Endodermal cell (in vitro differentiated cells): Measurements from ENCODE around the gene SP1. TPM values are rescaled to one million over a fixed set of nuclear protein-coding genes. Genes with fewer than 3 reads are reported as not detected.

Experiments used
- DNase-seq: peaks from one replicate; pipeline ENCODE4 v3.0.0-alpha.2; 2017
- H3K27ac ChIP-seq: 2 replicates; pipeline ENCODE4 v1.5.1; 2013; ENCODE audit warnings: mild to moderate bottlenecking, low read depth, low read length, moderate library complexity
- H3K27me3 ChIP-seq: 2 replicates; pipeline ENCODE4 v1.6.1; 2013; ENCODE audit warnings: mild to moderate bottlenecking, low read length, moderate library complexity; ENCODE audit not compliant: insufficient read depth, control insufficient read depth, poor library complexity, severe bottlenecking
- H3K36me3 ChIP-seq: 2 replicates; pipeline ENCODE4 v1.7.0; 2013; ENCODE audit warnings: mild to moderate bottlenecking, low read length, moderate library complexity; ENCODE audit not compliant: control insufficient read depth, insufficient read depth
- H3K4me1 ChIP-seq: one replicate; pipeline ENCODE4 v1.7.0; 2013; ENCODE audit warnings: low read length; ENCODE audit not compliant: control insufficient read depth, insufficient read depth
- H3K4me3 ChIP-seq: 2 replicates; pipeline ENCODE4 v1.5.1; 2013; ENCODE audit warnings: mild to moderate bottlenecking, low read length, moderate library complexity
- H3K9ac ChIP-seq: 2 replicates; pipeline ENCODE4 v1.6.1; 2013; ENCODE audit warnings: mild to moderate bottlenecking, low read length, moderate library complexity; ENCODE audit not compliant: poor library complexity, severe bottlenecking; ENCODE audit errors: extremely low read depth
- H3K9me3 ChIP-seq: 2 replicates; pipeline ENCODE4 v1.6.1; 2013; ENCODE audit warnings: mild to moderate bottlenecking, low read length, moderate library complexity; ENCODE audit not compliant: control insufficient read depth
- H3K27ac Mint-ChIP-seq: 2 replicates; pipeline ENCODE4 v1.8.0; 2020; ENCODE audit warnings: mixed read lengths
- H3K27me3 Mint-ChIP-seq: 2 replicates; pipeline ENCODE4 v1.8.0; 2021; ENCODE audit warnings: mild to moderate bottlenecking, mixed read lengths; ENCODE audit not compliant: insufficient read depth
- H3K36me3 Mint-ChIP-seq: 2 replicates; pipeline ENCODE4 v1.8.0; 2020; ENCODE audit warnings: low read depth, mixed read lengths
- H3K4me1 Mint-ChIP-seq: 2 replicates; pipeline ENCODE4 v1.8.0; 2020; ENCODE audit warnings: mixed read lengths
- H3K4me3 Mint-ChIP-seq: 2 replicates; pipeline ENCODE4 v1.8.0; 2020; ENCODE audit warnings: mild to moderate bottlenecking, moderate library complexity, mixed read lengths
- H3K9me3 Mint-ChIP-seq: 2 replicates; pipeline ENCODE4 v1.8.0; 2020; ENCODE audit warnings: mild to moderate bottlenecking, mixed read lengths
- WGBS, 2 experiments: methylation state at CpG; one replicate each; pipeline versions ENCODE4 v1.1.5 to v1.1.7; 2013; ENCODE audit warnings: missing lambda C conversion rate in 2 of 2, mixed read lengths in 1 of 2; ENCODE audit not compliant: insufficient coverage in 1 of 2, insufficient read length in 1 of 2; 5-methylcytosine and 5-hydroxymethylcytosine counted together
- total RNA-seq, 2 donors: library from RNA; stranded (reverse); fragmentation: NEBNext Ultra II Directional in 1 of 2; extraction: Animal tissue kit (Norgen Biotek cat#: 25700) in 1 of 2; gene quantifications; 2 replicates in 1 of 2; 3 replicates in 1 of 2; pipeline ENCODE4 v1.2.1, GENCODE V29; 2021
- TF ChIP-seq, protein P1 (sequence below): fragments of 200-600 bp; sonication (generic); conservative IDR thresholded peaks from 2 replicates; pipeline ENCODE4 v1.5.0; 2021; ENCODE audit warnings: antibody characterized with exemption, mild to moderate bottlenecking

Gene SP1
- total RNA-seq, 2 donors from 2014 or later, result 91.2 to 99.5 TPM

GRCh38 chr12:53459097-53459496 is 79.1 kb downstream of the SP1 start:
- Mint-ChIP-seq H3K4me1 (peaks cover 64% of the 10 kb centered on the region), H3K27ac (no peak overlapping the region), H3K36me3 (peaks cover 85% of the 10 kb centered on the region), H3K4me3 (no peak overlapping the region), H3K9me3 (no peaks in the 10 kb centered on the region), H3K27me3 (no peaks in the 10 kb centered on the region)
- 94 to 96% methylated on average over 2 to 4 of the region's 4 CpGs for WGBS, 2 experiments
- no peak overlapping the region for H3K27ac ChIP-seq
- H3K9ac ChIP-seq, result no peak overlapping the region
- DNase-seq, result peak; percentile 44
- H3K27me3 ChIP-seq, result no peaks in the 10 kb centered on the region
- TF ChIP-seq, protein P1, sequence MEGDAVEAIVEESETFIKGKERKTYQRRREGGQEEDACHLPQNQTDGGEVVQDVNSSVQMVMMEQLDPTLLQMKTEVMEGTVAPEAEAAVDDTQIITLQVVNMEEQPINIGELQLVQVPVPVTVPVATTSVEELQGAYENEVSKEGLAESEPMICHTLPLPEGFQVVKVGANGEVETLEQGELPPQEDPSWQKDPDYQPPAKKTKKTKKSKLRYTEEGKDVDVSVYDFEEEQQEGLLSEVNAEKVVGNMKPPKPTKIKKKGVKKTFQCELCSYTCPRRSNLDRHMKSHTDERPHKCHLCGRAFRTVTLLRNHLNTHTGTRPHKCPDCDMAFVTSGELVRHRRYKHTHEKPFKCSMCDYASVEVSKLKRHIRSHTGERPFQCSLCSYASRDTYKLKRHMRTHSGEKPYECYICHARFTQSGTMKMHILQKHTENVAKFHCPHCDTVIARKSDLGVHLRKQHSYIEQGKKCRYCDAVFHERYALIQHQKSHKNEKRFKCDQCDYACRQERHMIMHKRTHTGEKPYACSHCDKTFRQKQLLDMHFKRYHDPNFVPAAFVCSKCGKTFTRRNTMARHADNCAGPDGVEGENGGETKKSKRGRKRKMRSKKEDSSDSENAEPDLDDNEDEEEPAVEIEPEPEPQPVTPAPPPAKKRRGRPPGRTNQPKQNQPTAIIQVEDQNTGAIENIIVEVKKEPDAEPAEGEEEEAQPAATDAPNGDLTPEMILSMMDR, result no peak
- H3K4me3 ChIP-seq, result no peak overlapping the region
- no peaks in the 10 kb centered on the region for H3K9me3 ChIP-seq
- H3K4me1 ChIP-seq, result peaks cover 12% of the 10 kb centered on the region
- H3K36me3 ChIP-seq, result peaks cover 99% of the 10 kb centered on the region

GRCh38 chr12:53461059-53461458 is 81.1 kb downstream of the SP1 start:
- no peaks in the 10 kb centered on the region for H3K27me3 Mint-ChIP-seq
- peaks cover 85% of the 10 kb centered on the region for H3K36me3 Mint-ChIP-seq
- Histone ChIP-seq H3K27ac (no peak overlapping the region), H3K27me3 (no peaks in the 10 kb centered on the region), H3K9me3 (no peaks in the 10 kb centered on the region), H3K36me3 (peaks cover 98% of the 10 kb centered on the region), H3K9ac (no peak overlapping the region), H3K4me1 (peaks cover 19% of the 10 kb centered on the region), H3K4me3 (no peak overlapping the region)
- TF ChIP-seq, protein P1, result no peak
- peaks cover 66% of the 10 kb centered on the region for H3K4me1 Mint-ChIP-seq
- no peaks in the 10 kb centered on the region for H3K9me3 Mint-ChIP-seq
- H3K27ac Mint-ChIP-seq, result peak overlapping the region; percentile 27
- H3K4me3 Mint-ChIP-seq, result peak overlapping the region; percentile 22
- peak; percentile 47 for DNase-seq
- WGBS, 2 experiments, result 92 to 94% methylated on average over 3 of the region's 3 CpGs

- Histone ChIP-seq H3K9ac (no peak overlapping the region), H3K9me3 (no peaks in the 10 kb centered on the region), H3K27me3 (no peaks in the 10 kb centered on the region), H3K27ac (no peak overlapping the region), H3K36me3 (peaks cover 98% of the 10 kb centered on the region), H3K4me1 (peaks cover 17% of the 10 kb centered on the region), H3K4me3 (no peak overlapping the region)
- DNase-seq, result peak; percentile 45
- TF ChIP-seq, protein P1, result no peak
- no peaks in the 10 kb centered on the region for H3K27me3 Mint-ChIP-seq
- H3K27ac Mint-ChIP-seq, result no peak overlapping the region
- WGBS, 2 experiments, result 92 to 94% methylated on average over 7 to 8 of the region's 8 CpGs
- H3K4me3 Mint-ChIP-seq, result no peak overlapping the region
- H3K4me1 Mint-ChIP-seq, result peaks cover 69% of the 10 kb centered on the region
- no peaks in the 10 kb centered on the region for H3K9me3 Mint-ChIP-seq
- peaks cover 86% of the 10 kb centered on the region for H3K36me3 Mint-ChIP-seq
Measured at GRCh38 chr12:53461591-53461990, 81.6 kb downstream of the SP1 start.
